H1 (cell line): Measurements from ENCODE around the gene TPD52L1. TPM values are rescaled to one million over a fixed set of nuclear protein-coding genes. Genes with fewer than 3 reads are reported as not detected.

Source experiments
- CTCF ChIA-PET: fragments of 300-600 bp; sonication (Branson Sonifier 250); formaldehyde crosslinking; loops from one replicate; lab custom pipeline; 2021; ENCODE audit not compliant: partially characterized antibody; lab: Charles Lee
- POLR2A ChIA-PET: fragments of 300-600 bp; sonication (Branson Sonifier 250); formaldehyde crosslinking; loops from one replicate; lab custom pipeline; 2021; ENCODE audit warnings: inconsistent platforms; ENCODE audit not compliant: partially characterized antibody; lab: Charles Lee
- DNase-seq, 2 experiments: peaks; one replicate each; pipeline versions ENCODE4 v3.0.0 to v3.0.0-alpha.2; 2010 to 2022; ENCODE audit warnings: low spot score in 2 of 2, low read depth in 1 of 2, mixed read lengths in 1 of 2
- FAIRE-seq: peaks from 2 replicates; lab custom pipeline; 2011; peaks lifted over from hg19 to GRCh38; lab: Jason Lieb, UNC
- H2AFZ ChIP-seq: 2 replicates; pipeline ENCODE4 v1.8.1; 2012; ENCODE audit warnings: low read length, inconsistent platforms
- H2AK5ac ChIP-seq: 2 replicates; pipeline ENCODE4 v1.6.1; 2013; ENCODE audit warnings: low read depth, low read length
- H2BK120ac ChIP-seq: replicated peaks from 2 replicates; pipeline ENCODE3; 2013; ENCODE audit warnings: low read depth, low read length, inconsistent platforms
- H2BK12ac ChIP-seq: 2 replicates; pipeline ENCODE4 v1.6.1; 2013; ENCODE audit warnings: low read depth, low read length
- H2BK15ac ChIP-seq: 2 replicates; pipeline ENCODE4 v1.6.1; 2013; ENCODE audit warnings: low read length
- H2BK20ac ChIP-seq: 2 replicates; pipeline ENCODE4 v1.6.1; 2013; ENCODE audit warnings: low read length
- H2BK5ac ChIP-seq: 2 replicates; pipeline ENCODE4 v1.6.1; 2013; ENCODE audit warnings: low read depth, low read length
- H3K14ac ChIP-seq: 2 replicates; pipeline ENCODE4 v1.6.1; 2013; ENCODE audit warnings: inconsistent platforms; ENCODE audit not compliant: insufficient read length
- H3K18ac ChIP-seq: 2 replicates; pipeline ENCODE4 v1.6.1; 2013; ENCODE audit warnings: low read length; ENCODE audit errors: extremely low read depth
- H3K23ac ChIP-seq: 2 replicates; pipeline ENCODE4 v1.6.1; 2013; ENCODE audit warnings: inconsistent platforms; ENCODE audit not compliant: insufficient read length
- H3K23me2 ChIP-seq: 2 replicates; pipeline ENCODE4 v1.6.1; 2013; ENCODE audit warnings: low read depth, low read length
- H3K27ac ChIP-seq: 2 replicates; pipeline ENCODE4 v1.6.1; 2011; ENCODE audit warnings: low read depth, low read length, inconsistent platforms
- H3K27me3 ChIP-seq, 4 experiments: replicated peaks in 1 of 4; 1 replicate in 1 of 4; 2 replicates in 3 of 4; pipeline versions ENCODE4 v1.6.1 to v1.8.1; 2011 to 2013; ENCODE audit warnings: low read length in 3 of 4, mild to moderate bottlenecking in 3 of 4, inconsistent platforms in 2 of 4, mixed read lengths in 2 of 4, moderate library complexity in 1 of 4; ENCODE audit not compliant: control insufficient read depth in 3 of 4, insufficient read depth in 3 of 4; ENCODE audit errors: extremely low read depth in 1 of 4
- H3K36me3 ChIP-seq, 4 experiments: 2 replicates each; pipeline versions ENCODE4 v1.6.1 to v1.8.1; 2011 to 2013; ENCODE audit warnings: mild to moderate bottlenecking in 4 of 4, low read length in 3 of 4, moderate library complexity in 2 of 4, control low read depth in 1 of 4, inconsistent platforms in 1 of 4; ENCODE audit not compliant: insufficient read depth in 4 of 4, control insufficient read depth in 2 of 4
- H3K4ac ChIP-seq: replicated peaks from 2 replicates; pipeline ENCODE3; 2013; ENCODE audit warnings: low read length, low read depth, mixed read lengths, inconsistent platforms; ENCODE audit not compliant: insufficient read length
- H3K4me1 ChIP-seq, 4 experiments: replicated peaks in 1 of 4; 1 replicate in 1 of 4; 2 replicates in 3 of 4; pipeline versions ENCODE4 v1.6.1 to v1.8.1; 2011 to 2013; ENCODE audit warnings: low read length in 3 of 4, inconsistent platforms in 2 of 4, mixed read lengths in 1 of 4; ENCODE audit not compliant: insufficient read depth in 4 of 4, control insufficient read depth in 3 of 4
- H3K4me2 ChIP-seq, 2 experiments: 2 replicates each; pipeline versions ENCODE4 v1.6.1 to v1.8.1; 2011 to 2013; ENCODE audit warnings: low read depth in 2 of 2, low read length in 2 of 2, control low read depth in 1 of 2, inconsistent platforms in 1 of 2, mild to moderate bottlenecking in 1 of 2; ENCODE audit not compliant: insufficient read depth in 1 of 2
- H3K4me3 ChIP-seq, 4 experiments: fragments of 200-600, 300-600 bp in 1 of 4; sonication (generic), shearing (Covaris generic), sonication (Bioruptor Twin) in 1 of 4; 2 replicates each; pipeline versions ENCODE4 v1.5.1 to v1.8.1; 2011 to 2016; ENCODE audit warnings: low read length in 4 of 4, low read depth in 3 of 4, control low read depth in 2 of 4, inconsistent platforms in 2 of 4, mild to moderate bottlenecking in 2 of 4, mixed read lengths in 1 of 4, moderate library complexity in 1 of 4; ENCODE audit not compliant: insufficient read depth in 2 of 4; ENCODE audit errors: extremely low read depth in 1 of 4
- H3K56ac ChIP-seq: replicated peaks from 2 replicates; pipeline ENCODE3; 2013; ENCODE audit warnings: low read depth, mild to moderate bottlenecking, mixed read lengths, low read length, inconsistent platforms; ENCODE audit not compliant: insufficient read length
- H3K79me1 ChIP-seq: 2 replicates; pipeline ENCODE4 v1.6.1; 2013; ENCODE audit warnings: low read depth, low read length, control low read depth
- H3K79me2 ChIP-seq, 2 experiments: 2 replicates each; pipeline versions ENCODE4 v1.6.1 to v1.8.1; 2012 to 2013; ENCODE audit warnings: low read length in 2 of 2, mild to moderate bottlenecking in 2 of 2, inconsistent platforms in 1 of 2; ENCODE audit not compliant: insufficient read depth in 2 of 2, control insufficient read depth in 1 of 2
- H3K9ac ChIP-seq, 4 experiments: replicated peaks in 1 of 4; 1 replicate in 1 of 4; 2 replicates in 3 of 4; pipeline versions ENCODE4 v1.6.1 to v1.8.1; 2011 to 2013; ENCODE audit warnings: low read depth in 3 of 4, low read length in 3 of 4, control low read depth in 2 of 4, mild to moderate bottlenecking in 2 of 4, moderate library complexity in 2 of 4, inconsistent platforms in 1 of 4; ENCODE audit errors: extremely low read depth in 1 of 4
- H3K9me3 ChIP-seq, 2 experiments: 2 replicates each; pipeline versions ENCODE4 v1.6.1 to v1.8.1; 2012 to 2013; ENCODE audit warnings: mild to moderate bottlenecking in 2 of 2, moderate library complexity in 2 of 2, control low read depth in 1 of 2, inconsistent platforms in 1 of 2, low read depth in 1 of 2, low read length in 1 of 2, mixed read lengths in 1 of 2; ENCODE audit not compliant: insufficient read depth in 2 of 2
- H4K20me1 ChIP-seq, 2 experiments: replicated peaks in 1 of 2; 2 replicates each; pipeline versions ENCODE3 to v1.8.1; 2011 to 2013; ENCODE audit warnings: inconsistent platforms in 2 of 2, low read length in 2 of 2, mild to moderate bottlenecking in 1 of 2; ENCODE audit not compliant: insufficient read depth in 2 of 2, control insufficient read depth in 1 of 2
- H4K5ac ChIP-seq: 2 replicates; pipeline ENCODE4 v1.6.1; 2013; ENCODE audit warnings: low read length, low read depth, mixed read lengths, inconsistent platforms; ENCODE audit not compliant: insufficient read length
- H4K8ac ChIP-seq: 2 replicates; pipeline ENCODE4 v1.8.0; 2013; ENCODE audit warnings: mild to moderate bottlenecking, moderate library complexity, low read length, inconsistent platforms; ENCODE audit not compliant: insufficient read depth; ENCODE audit errors: extremely low read depth
- H4K91ac ChIP-seq: replicated peaks from 2 replicates; pipeline ENCODE3; 2013; ENCODE audit warnings: low read length, mixed read lengths, inconsistent platforms; ENCODE audit not compliant: insufficient read length
- POU5F1 ChIP-seq: IDR thresholded peaks from 2 replicates; pipeline ENCODE4 v1.6.1; 2011; ENCODE audit warnings: low read depth, mild to moderate bottlenecking, low read length, moderate library complexity
- WGBS, 2 experiments: shearing (Covaris generic) in 1 of 2; methylation state at CpG; one replicate each; pipeline versions ENCODE4 v1.1.6 to v1.1.7; 2013 to 2015; ENCODE audit warnings: low lambda C conversion rate in 2 of 2, mixed read lengths in 2 of 2, inconsistent platforms in 1 of 2, low coverage in 1 of 2, missing lambda C conversion rate in 1 of 2; ENCODE audit not compliant: insufficient replicate concordance in 2 of 2, insufficient coverage in 1 of 2, insufficient read length in 1 of 2; ENCODE audit errors: extremely low coverage in 1 of 2, missing lambda C conversion rate in 1 of 2; 5-methylcytosine and 5-hydroxymethylcytosine counted together
- polyA plus RNA-seq, 7 experiments: library from polyadenylated mRNA; depleted of rRNA in 3 of 7; stranded (reverse) in 5 of 7; unstranded in 2 of 7; fragments of >200 nt in 5 of 7; fragments of 200-250 nt in 2 of 7; gene quantifications; 1 replicate in 5 of 7; 2 replicates in 1 of 7; 4 replicates in 1 of 7; pipeline versions ENCODE4 v1.2.1 to v1.2.3, GENCODE V29; 2011 to 2013; ENCODE audit warnings: missing spikeins in 2 of 7, mixed read lengths in 2 of 7
- total RNA-seq: library from RNA; stranded (reverse); fragmentation: NEBNext Ultra II Directional; extraction: Animal tissue kit (Norgen Biotek cat#: 25700); gene quantifications from 2 replicates; pipeline ENCODE4 v1.2.1, GENCODE V29; 2021

Gene TPD52L1
- total and polyA plus RNA-seq, 2 of the 8 experiments (the other 6 are each of a cell fraction or from before 2014, with no cell fraction given): 7.4 to 14.2 TPM

DNA sequence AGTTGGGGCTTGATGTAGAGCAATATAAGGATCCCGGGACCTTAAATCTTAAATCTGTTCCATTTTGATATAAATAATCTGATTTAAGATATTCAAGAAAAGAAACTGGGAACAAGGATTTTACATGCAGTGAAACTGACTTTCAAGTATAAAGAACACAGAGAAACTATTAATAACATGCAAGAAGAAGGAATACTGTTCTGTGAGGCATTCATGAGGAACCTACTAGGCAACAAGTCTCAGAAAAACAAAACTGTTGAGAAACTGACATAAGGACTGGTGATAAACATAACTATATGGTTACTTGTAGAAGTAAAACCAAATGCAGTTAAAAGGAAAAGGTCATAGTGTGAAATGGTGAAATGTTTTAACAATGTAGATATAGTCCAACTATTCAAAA, 132.4 kb downstream of the TPD52L1 start:
- Histone ChIP-seq H2BK20ac (no peak overlapping the region), H3K79me1 (no peaks in the 10 kb centered on the region), H3K23ac (no peak overlapping the region), H4K8ac (no peak overlapping the region), H3K79me2 (peaks cover 0 to 2% of the 10 kb centered on the region in 2 experiments; a peak in 1 of 4 replicates), H4K91ac (no peak overlapping the region), H3K36me3 (peaks cover 0 to 14% (median 3%) of the 10 kb centered on the region in 4 experiments; a peak in 3 of 8 replicates), H3K4me3 (no peak overlapping the region), H2AFZ (no peak overlapping the region), H3K27me3 (no peaks in the 10 kb centered on the region), H3K27ac (no peak overlapping the region), H3K23me2 (no peaks in the 10 kb centered on the region), H4K20me1 (no peaks in the 10 kb centered on the region), H2BK5ac (no peak overlapping the region), H2AK5ac (no peak overlapping the region), H3K4ac (no peak overlapping the region), H3K18ac (no peak overlapping the region), H2BK12ac (no peak overlapping the region), H3K56ac (no peak overlapping the region), H2BK120ac (no peak overlapping the region), H3K9me3 (no peaks in the 10 kb centered on the region), H3K14ac (no peak overlapping the region), H4K5ac (no peak overlapping the region), H3K4me1 (no peaks in the 10 kb centered on the region), H3K4me2 (no peak overlapping the region), H3K9ac (no peak overlapping the region), H2BK15ac (no peak overlapping the region)
- 95% methylated on average over 1 of the region's 1 CpG; no CpG with 5 or more reads in 1 of the 2 experiments for WGBS, 2 experiments
- POLR2A ChIA-PET: no interaction called here
- FAIRE-seq: no peak
- no peak for TF ChIP-seq POU5F1
- DNase-seq: no peak
- CTCF ChIA-PET: interaction anchor here (1.3 kb wide), 1 partner anchor 93 kb away, joined by 5 read pairs; no protein-coding TSS in a partner anchor
